ENCODE data around the gene ATF6B.
"Not testable (repeated sequence)": the region's sequence is repeated elsewhere in the genome, so short reads cannot be mapped to it uniquely, and the experiment has no call there.

The ATF6B gene

GRCh38 chr6:32079566-32080290, 48.3 kb downstream of the ATF6B start:
- DNase-seq: no peak

DNA sequence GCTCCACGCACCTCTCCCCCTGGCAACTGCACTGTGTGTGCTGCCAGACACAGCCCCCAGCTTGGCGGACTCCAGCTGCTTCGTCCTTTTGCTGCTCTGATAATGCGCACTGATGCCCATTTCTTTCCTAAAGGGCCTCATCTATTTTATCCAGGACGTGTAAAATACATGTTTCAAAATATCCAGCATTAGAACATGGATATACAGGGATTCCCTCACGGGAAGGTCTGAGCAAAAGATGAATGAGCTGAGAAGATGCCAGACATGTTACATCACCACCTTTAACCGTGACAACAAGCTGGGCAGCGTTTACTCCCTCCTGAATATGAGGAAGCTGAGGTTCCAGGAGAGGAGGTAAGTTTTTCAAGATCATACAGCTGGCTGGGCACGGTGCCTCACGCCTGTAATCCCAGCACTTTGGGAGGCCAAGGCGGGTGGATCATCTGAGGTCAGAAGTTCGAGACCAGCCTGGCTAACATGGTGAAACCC, 51.7 kb downstream of the ATF6B start:
- no peak for DNase-seq

GRCh38 chr6:32075781-32076180, 52.3 kb downstream of the ATF6B start:
- no peak for DNase-seq

GRCh38 chr6:32074996-32075532, 53.0 kb downstream of the ATF6B start:
- no peak for DNase-seq

GRCh38 chr6:32073613-32074012, 54.4 kb downstream of the ATF6B start:
- no peak for DNase-seq

GRCh38 chr6:32073101-32073500, 54.9 kb downstream of the ATF6B start:
- DNase-seq: no peak

GRCh38 chr6:32070814-32071543, 57.1 kb downstream of the ATF6B start:
- DNase-seq: no peak

DNA sequence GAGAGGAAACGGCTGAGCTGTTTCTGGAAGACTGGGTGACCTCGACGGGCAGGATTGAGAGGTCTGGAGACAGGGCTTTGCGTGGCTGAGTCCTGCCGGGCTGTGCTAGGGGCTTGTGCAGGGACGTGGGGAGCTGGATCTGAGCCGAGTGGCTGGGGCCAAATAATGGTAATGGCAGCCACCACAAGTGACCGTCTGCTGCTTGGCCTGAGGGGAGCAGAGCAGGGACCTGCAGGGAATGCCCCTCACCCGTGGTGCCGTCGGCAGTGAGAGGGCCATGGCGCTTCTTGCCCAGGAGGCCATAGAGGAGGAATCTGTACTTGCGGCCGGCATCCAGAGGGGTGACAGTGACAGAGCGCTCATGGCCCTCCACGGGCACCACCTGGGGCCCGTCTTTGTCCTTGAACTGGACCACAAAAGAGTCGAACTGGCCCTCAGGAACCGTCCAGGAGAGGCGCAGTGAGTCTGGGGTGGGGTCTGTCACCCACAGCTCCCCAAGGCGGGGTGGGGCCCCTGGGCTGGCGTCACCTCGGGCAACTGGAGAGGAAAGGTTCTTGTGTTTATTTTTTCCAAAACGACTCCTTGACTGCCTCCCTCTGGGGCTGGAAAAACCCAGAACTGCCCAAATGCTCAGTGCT, 58.0 kb downstream of the ATF6B start:
- DNase-seq: no peak

DNA sequence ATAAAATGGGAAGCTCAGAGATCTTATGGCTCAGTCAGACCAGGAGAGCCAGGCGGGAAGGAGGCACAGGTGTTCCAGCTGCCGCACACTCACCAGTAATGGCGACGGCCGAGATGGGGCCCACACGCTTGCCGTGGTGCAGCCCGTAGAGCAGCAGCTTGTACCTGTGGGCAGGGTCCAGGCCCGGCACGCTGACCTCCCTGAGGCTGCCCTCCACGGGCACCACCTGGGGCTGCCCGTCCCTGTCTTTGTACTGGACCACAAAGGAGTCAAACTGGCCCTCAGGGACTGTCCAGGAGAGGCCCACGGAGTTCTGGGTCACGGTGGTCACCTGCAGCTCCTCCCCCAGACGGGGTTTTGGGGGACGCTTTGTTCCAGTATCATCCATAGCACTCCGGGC, 58.6 kb downstream of the ATF6B start:
- DNase-seq: no peak

- no peak for DNase-seq
These were observed 59.2 kb downstream of the ATF6B start for GRCh38 chr6:32068867-32069266.

DNA sequence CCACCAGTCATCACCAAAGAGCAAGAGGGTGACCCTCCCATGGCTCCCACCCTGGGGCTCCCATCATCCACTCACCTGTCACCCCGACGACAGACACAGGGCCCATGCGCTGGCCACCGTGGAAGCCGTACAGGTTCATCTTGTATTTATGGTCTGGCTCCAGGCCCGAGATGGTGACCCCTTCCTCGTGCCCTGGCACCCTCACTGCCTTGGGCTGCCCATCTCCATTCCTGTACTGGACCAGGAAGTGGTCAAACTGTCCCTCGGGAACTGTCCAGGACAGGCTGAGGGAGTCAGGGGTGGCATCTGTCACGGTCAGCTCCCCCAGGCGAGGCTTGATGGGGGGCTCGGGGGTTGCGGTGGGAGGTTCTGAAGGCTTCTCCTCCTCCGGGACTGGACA, 59.7 kb downstream of the ATF6B start:
- DNase-seq: not testable (repeated sequence)

DNA sequence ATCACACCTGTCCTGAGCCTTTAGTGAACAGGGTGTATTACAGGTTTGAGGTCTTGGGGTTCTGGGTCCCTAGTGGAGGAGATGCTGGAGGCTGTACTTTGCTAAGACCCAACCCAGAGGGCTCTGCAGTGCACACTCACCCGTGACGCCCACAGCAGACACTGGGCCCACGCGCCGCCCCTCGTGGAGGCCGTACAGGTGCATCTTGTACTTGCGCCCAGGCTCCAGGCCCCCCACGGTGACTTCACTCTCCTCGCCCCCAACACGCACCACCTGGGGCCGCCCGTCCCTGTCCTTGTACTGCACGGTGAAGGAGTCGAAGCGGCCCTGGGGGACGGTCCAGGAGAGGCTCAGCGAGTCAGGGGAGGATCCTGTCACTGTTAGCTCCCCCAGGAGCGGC, 60.5 kb downstream of the ATF6B start:
- not testable (repeated sequence) for DNase-seq

Data from activated gamma-delta T cell treated with Interleukin-2 at 50 U/mL for 16 hours (primary cell).